Measurements from ENCODE around the gene RBM4. TPM values are rescaled to one million over a fixed set of nuclear protein-coding genes. Genes with fewer than 3 reads are reported as not detected.

The RBM4 gene
- total and polyA plus RNA-seq, 2 of the 13 experiments (the other 11 are each of a cell fraction or from before 2014, with no cell fraction given), result 126 to 136 TPM

DNA sequence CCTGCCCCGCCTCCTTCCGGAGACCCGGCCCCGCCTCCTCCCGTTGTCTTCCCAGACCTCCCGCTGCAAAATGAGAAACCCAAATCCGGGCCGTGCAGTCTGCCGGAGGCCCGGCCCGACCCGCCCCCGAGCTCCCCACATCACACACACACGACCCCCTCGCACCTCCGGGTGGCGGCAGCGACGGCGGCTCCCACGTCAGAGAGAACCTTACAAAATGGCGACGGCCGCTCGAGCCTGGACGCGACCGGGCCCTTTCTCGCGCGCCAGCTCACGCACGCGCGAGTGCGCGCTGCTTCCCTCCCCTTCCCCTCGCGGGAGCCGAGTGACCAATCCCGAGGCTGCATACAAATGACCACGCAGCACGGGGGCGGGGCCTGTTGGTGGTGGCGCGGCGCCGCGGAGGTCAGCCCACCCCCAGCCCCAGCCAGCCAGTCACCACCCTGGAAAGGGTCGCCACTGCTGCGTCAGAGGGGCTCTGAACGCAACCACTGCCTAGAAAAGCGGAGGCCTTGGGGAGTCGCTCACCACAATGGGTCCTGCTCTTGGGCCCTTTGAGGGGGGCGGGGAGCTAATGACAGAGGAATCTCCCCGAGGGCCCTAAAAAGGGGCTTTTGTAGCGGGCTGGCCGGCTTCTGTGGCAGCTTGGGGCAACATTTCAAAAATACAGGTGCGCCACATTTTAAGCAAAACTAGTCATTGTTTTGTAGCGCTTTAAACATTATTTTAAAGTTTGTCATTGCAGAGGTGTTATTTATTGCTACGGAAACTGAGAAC is 39.3 kb downstream of the RBM4 start, which contains the start of gene RBM4B (continued):
- TF ChIP-seq AHR (CRISPR knock-in tag; IDR thresholded peaks at IDR 0.05), result no peak
- no peak; the same call in 1 of the 2 replicates for TF ChIP-seq ZNF792 (CRISPR knock-in tag; IDR thresholded peaks at IDR 0.05)
- TF ChIP-seq ZNF709 (CRISPR knock-in tag; IDR thresholded peaks at IDR 0.05), result peak; percentile 48
- no peak for TF ChIP-seq RAD21 (CRISPR knock-in tag; IDR thresholded peaks at IDR 0.05)
- 0 out of 2 replicates have a peak, but pooled peaks have one; percentile 28 for TF ChIP-seq PPARG (CRISPR knock-in tag; conservative IDR thresholded peaks at IDR 0.05)
- no peak for TF ChIP-seq ZNF256 (CRISPR knock-in tag; conservative IDR thresholded peaks at IDR 0.05)

DNA sequence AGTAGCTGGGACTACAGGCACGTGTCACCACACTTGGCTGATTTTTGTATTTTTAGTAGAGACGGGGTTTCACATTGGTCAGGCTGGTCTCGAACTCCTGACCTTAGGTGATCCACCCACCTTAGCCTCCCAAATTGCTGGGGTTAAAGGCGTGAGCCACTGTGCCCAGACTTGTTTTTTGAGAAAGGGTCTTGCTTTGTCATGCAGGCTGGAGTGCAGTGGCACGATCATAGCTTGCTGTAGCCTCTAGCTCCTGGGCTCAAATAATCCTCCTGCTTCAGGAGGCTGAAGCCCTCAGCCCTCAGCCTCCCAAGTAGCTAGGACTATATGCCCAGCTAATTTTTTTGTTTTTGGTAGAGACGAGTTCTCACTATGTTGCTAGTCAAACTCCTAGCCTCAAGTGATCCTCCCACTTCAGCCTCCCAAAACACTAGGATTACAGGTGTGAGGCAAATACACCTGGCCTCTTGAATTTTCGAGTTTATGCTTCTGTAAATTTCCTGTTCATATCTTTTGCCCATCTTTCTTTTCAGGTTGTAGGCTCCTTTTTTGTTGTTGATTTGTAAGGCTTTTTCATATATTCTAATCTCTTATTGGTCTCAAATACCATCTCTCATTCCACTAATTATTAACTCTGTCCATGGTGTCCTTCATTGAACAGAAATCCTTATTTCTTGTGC is 42.6 kb downstream of the RBM4 start:
- H3K4me2 ChIP-seq (ENCODE audit: low read depth, low read length), result no peak overlapping the region
- DNase-seq (ENCODE audit: low spot score), result no peak
- peaks cover 12% of the 10 kb centered on the region for H3K79me2 ChIP-seq (ENCODE audit: insufficient read depth, low read length)
- no TSS peak for BruUV-seq (replicated peaks)
- no peaks in the 10 kb centered on the region for H4K20me1 ChIP-seq (ENCODE audit: insufficient read depth, low read length)
- no peak overlapping the region for H3K4me3 ChIP-seq (replicated peaks in 1 of 3; ENCODE audit: insufficient read depth in 1 of 3, low read depth in 2 of 3, low read length in 3 of 3)
- ChIA-PET CTCF (ENCODE audit: low intra/inter-chr PET ratio, low total read pairs) (no interaction called here), POLR2A (no interaction called here)
- no peak overlapping the region for H3K9ac ChIP-seq (ENCODE audit: insufficient read depth, low read depth, low read length)
- WGBS (ENCODE audit: low lambda C conversion rate), result 72% methylated on average over 7 of the region's 7 CpGs
- FAIRE-seq, result no peak
- in situ Hi-C loops (cut with HindIII; ENCODE audit: extremely low pct_ligation_motif_present, low pct_unique_long_range_greater_than_20kb) (no loop called here), intact Hi-C loops (cut with micrococcal nuclease; ENCODE audit: unreplicated experiment) (no loop called here)
- H3K9me3 ChIP-seq (ENCODE audit: low read length), result no peaks in the 10 kb centered on the region
- H3K4me1 ChIP-seq (ENCODE audit: insufficient read depth, low read length), result peaks cover 12% of the 10 kb centered on the region
- H3K27me3 ChIP-seq (ENCODE audit: control insufficient read depth in 1 of 2, insufficient read depth in 2 of 2, low read length in 2 of 2), result no peaks in the 10 kb centered on the region; a peak in 1 of 5 replicates
- H3K36me3 ChIP-seq (replicated peaks in 1 of 2; ENCODE audit: control insufficient read depth in 1 of 2, insufficient read depth in 2 of 2, low read length in 2 of 2), result peaks cover 1 to 4% of the 10 kb centered on the region in 2 experiments; a peak in 1 of 5 replicates
- no peak overlapping the region for H2AFZ ChIP-seq (ENCODE audit: low read length)
- no peak overlapping the region for H3K27ac ChIP-seq (ENCODE audit: extremely low read length, insufficient read depth, low read length)
- no peak for ATAC-seq
- TF ChIP-seq RBFOX2 (IDR thresholded peaks at IDR 0.05; ENCODE audit: low read depth, low read length) (no peak), ARNTL (CRISPR knock-in tag; IDR thresholded peaks at IDR 0.05) (no peak), KDM6A (CRISPR knock-in tag; IDR thresholded peaks at IDR 0.05; ENCODE audit: low read depth) (no peak), CAMTA2 (CRISPR knock-in tag; IDR thresholded peaks at IDR 0.05; ENCODE audit: borderline replicate concordance) (no peak), SMAD9 (CRISPR knock-in tag; IDR thresholded peaks at IDR 0.05) (no peak), JUN (CRISPR knock-in tag; IDR thresholded peaks at IDR 0.05) (no peak), ZNF839 (CRISPR knock-in tag; IDR thresholded peaks at IDR 0.05; ENCODE audit: borderline replicate concordance) (no peak), ASH2L (IDR thresholded peaks at IDR 0.05; ENCODE audit: insufficient read length, low read depth, low read length) (no peak), ZNF549 (CRISPR knock-in tag; IDR thresholded peaks at IDR 0.05) (no peak)
- TF ChIP-seq, protein P1, sequence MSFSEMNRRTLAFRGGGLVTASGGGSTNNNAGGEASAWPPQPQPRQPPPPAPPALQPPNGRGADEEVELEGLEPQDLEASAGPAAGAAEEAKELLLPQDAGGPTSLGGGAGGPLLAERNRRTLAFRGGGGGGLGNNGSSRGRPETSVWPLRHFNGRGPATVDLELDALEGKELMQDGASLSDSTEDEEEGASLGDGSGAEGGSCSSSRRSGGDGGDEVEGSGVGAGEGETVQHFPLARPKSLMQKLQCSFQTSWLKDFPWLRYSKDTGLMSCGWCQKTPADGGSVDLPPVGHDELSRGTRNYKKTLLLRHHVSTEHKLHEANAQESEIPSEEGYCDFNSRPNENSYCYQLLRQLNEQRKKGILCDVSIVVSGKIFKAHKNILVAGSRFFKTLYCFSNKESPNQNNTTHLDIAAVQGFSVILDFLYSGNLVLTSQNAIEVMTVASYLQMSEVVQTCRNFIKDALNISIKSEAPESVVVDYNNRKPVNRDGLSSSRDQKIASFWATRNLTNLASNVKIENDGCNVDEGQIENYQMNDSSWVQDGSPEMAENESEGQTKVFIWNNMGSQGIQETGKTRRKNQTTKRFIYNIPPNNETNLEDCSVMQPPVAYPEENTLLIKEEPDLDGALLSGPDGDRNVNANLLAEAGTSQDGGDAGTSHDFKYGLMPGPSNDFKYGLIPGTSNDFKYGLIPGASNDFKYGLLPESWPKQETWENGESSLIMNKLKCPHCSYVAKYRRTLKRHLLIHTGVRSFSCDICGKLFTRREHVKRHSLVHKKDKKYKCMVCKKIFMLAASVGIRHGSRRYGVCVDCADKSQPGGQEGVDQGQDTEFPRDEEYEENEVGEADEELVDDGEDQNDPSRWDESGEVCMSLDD (CRISPR knock-in tag; IDR thresholded peaks at IDR 0.05; ENCODE audit: borderline replicate concordance), result no peak
- TF ChIP-seq, protein P2, sequence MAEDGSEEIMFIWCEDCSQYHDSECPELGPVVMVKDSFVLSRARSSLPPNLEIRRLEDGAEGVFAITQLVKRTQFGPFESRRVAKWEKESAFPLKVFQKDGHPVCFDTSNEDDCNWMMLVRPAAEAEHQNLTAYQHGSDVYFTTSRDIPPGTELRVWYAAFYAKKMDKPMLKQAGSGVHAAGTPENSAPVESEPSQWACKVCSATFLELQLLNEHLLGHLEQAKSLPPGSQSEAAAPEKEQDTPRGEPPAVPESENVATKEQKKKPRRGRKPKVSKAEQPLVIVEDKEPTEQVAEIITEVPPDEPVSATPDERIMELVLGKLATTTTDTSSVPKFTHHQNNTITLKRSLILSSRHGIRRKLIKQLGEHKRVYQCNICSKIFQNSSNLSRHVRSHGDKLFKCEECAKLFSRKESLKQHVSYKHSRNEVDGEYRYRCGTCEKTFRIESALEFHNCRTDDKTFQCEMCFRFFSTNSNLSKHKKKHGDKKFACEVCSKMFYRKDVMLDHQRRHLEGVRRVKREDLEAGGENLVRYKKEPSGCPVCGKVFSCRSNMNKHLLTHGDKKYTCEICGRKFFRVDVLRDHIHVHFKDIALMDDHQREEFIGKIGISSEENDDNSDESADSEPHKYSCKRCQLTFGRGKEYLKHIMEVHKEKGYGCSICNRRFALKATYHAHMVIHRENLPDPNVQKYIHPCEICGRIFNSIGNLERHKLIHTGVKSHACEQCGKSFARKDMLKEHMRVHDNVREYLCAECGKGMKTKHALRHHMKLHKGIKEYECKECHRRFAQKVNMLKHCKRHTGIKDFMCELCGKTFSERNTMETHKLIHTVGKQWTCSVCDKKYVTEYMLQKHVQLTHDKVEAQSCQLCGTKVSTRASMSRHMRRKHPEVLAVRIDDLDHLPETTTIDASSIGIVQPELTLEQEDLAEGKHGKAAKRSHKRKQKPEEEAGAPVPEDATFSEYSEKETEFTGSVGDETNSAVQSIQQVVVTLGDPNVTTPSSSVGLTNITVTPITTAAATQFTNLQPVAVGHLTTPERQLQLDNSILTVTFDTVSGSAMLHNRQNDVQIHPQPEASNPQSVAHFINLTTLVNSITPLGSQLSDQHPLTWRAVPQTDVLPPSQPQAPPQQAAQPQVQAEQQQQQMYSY (CRISPR knock-in tag; IDR thresholded peaks at IDR 0.05), result no peak

Data from HepG2 (cell line).